Mesendoderm (in vitro differentiated cells): ENCODE data around the gene TMTC1.
A peak's percentile ranks its signal among the peaks of the same experiment; 100 is the strongest.

Experiments used
- DNase-seq: peaks from one replicate; pipeline ENCODE4 v3.0.0; 2013
- H2AK5ac ChIP-seq: 2 replicates; pipeline ENCODE4 v1.6.1; 2013; ENCODE audit warnings: low read length, inconsistent platforms
- H2BK120ac ChIP-seq: 2 replicates; pipeline ENCODE4 v1.6.1; 2013; ENCODE audit warnings: low read depth, mild to moderate bottlenecking, low read length, moderate library complexity, mixed read lengths
- H2BK15ac ChIP-seq: replicated peaks from 2 replicates; pipeline ENCODE4 v1.6.1; 2013; ENCODE audit warnings: low read depth, mild to moderate bottlenecking, moderate library complexity
- H2BK5ac ChIP-seq: 2 replicates; pipeline ENCODE4 v1.6.1; 2013; ENCODE audit warnings: low read length, inconsistent platforms
- H3K18ac ChIP-seq: 2 replicates; pipeline ENCODE4 v1.6.1; 2013; ENCODE audit warnings: mild to moderate bottlenecking, low read length, mixed read lengths
- H3K23ac ChIP-seq: one replicate; pipeline ENCODE4 v1.6.1; 2013; ENCODE audit warnings: low read length
- H3K27ac ChIP-seq: 2 replicates; pipeline ENCODE4 v1.5.1; 2013; ENCODE audit warnings: low read depth, mild to moderate bottlenecking, inconsistent platforms, low read length, moderate library complexity
- H3K27me3 ChIP-seq: 2 replicates; pipeline ENCODE4 v1.6.1; 2013; ENCODE audit warnings: low read length, control low read depth, mild to moderate bottlenecking, inconsistent platforms; ENCODE audit not compliant: insufficient read depth, poor library complexity
- H3K36me3 ChIP-seq: 2 replicates; pipeline ENCODE4 v1.6.1; 2013; ENCODE audit warnings: low read length, inconsistent platforms; ENCODE audit not compliant: control insufficient read depth, insufficient read depth
- H3K4ac ChIP-seq: one replicate; pipeline ENCODE4 v1.6.1; 2013; ENCODE audit warnings: low read depth, mild to moderate bottlenecking, low read length, moderate library complexity
- H3K4me1 ChIP-seq: 2 replicates; pipeline ENCODE4 v1.6.1; 2013; ENCODE audit warnings: low read depth, low read length, inconsistent platforms; ENCODE audit not compliant: control insufficient read depth
- H3K4me2 ChIP-seq: 2 replicates; pipeline ENCODE4 v1.6.1; 2013; ENCODE audit warnings: low read length
- H3K4me3 ChIP-seq: 2 replicates; pipeline ENCODE4 v1.5.1; 2013; ENCODE audit warnings: mild to moderate bottlenecking, low read length
- H3K56ac ChIP-seq: one replicate; pipeline ENCODE4 v1.6.1; 2013; ENCODE audit warnings: low read length
- H3K79me1 ChIP-seq: 2 replicates; pipeline ENCODE4 v1.6.1; 2013; ENCODE audit warnings: low read length, inconsistent platforms
- H3K79me2 ChIP-seq: 2 replicates; pipeline ENCODE4 v1.6.1; 2013; ENCODE audit warnings: mild to moderate bottlenecking, low read length; ENCODE audit not compliant: control insufficient read depth, insufficient read depth
- H3K9ac ChIP-seq: 2 replicates; pipeline ENCODE4 v1.6.1; 2013; ENCODE audit warnings: low read length, inconsistent platforms
- H4K5ac ChIP-seq: one replicate; pipeline ENCODE4 v1.6.1; 2013; ENCODE audit warnings: low read length
- H4K8ac ChIP-seq: one replicate; pipeline ENCODE4 v1.6.1; 2013; ENCODE audit warnings: low read depth, mild to moderate bottlenecking, control low read depth, low read length, moderate library complexity
- WGBS: extraction: QIAGEN DNeasy Blood & Tissue Kit; methylation state at CpG from one replicate; pipeline ENCODE4 v1.1.7; 2013; ENCODE audit warnings: low lambda C conversion rate, missing lambda C conversion rate; ENCODE audit not compliant: insufficient coverage; ENCODE audit errors: extremely low coverage; 5-methylcytosine and 5-hydroxymethylcytosine counted together

TMTC1 gene

DNA sequence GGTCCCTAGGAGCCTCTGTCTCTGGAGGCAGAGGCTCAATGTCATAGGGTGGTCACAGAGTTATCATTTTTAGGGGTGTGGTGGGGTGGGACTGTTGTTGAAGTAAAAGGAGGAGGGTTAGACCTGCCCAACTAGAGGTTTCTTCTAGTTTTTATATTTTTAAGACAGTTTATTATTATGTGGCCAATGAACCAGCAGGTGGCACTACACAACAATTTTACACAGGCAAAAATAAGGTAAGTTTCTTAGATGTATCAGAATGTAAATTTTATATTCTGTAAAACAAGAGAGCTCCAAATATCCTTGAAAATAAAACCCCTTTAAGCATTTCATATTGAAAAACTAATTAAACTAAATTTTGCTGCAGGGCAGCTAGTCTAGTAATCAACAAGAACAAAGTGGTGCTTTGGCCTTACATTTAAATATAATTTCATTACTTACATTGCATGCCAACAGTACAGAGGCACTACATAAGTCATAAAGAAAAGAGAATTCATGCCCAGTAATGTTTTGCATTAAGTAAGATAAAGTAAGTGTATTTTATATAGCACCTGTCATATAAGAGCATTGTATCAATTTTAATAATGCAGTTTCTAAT is 264.1 kb downstream of the TMTC1 start:
- H3K79me2 ChIP-seq: no peaks in the 10 kb centered on the region
- H3K4me1 ChIP-seq: no peaks in the 10 kb centered on the region
- no peak overlapping the region for H3K56ac ChIP-seq
- H3K23ac ChIP-seq: no peak overlapping the region
- no peak overlapping the region for H2BK5ac ChIP-seq
- no peak overlapping the region for H3K27ac ChIP-seq
- no peak overlapping the region for H4K5ac ChIP-seq
- H3K4me3 ChIP-seq: no peak overlapping the region
- no peak overlapping the region for H4K8ac ChIP-seq
- DNase-seq: peak; percentile 38
- no peak overlapping the region for H2BK120ac ChIP-seq
- no peak overlapping the region for H3K4ac ChIP-seq
- H2AK5ac ChIP-seq: no peak overlapping the region
- H2BK15ac ChIP-seq: no peak overlapping the region
- no peak overlapping the region for H3K18ac ChIP-seq
- H3K4me2 ChIP-seq: no peak overlapping the region
- H3K79me1 ChIP-seq: no peaks in the 10 kb centered on the region
- no peaks in the 10 kb centered on the region for H3K36me3 ChIP-seq
- no peaks in the 10 kb centered on the region for H3K27me3 ChIP-seq
- no peak overlapping the region for H3K9ac ChIP-seq

DNA sequence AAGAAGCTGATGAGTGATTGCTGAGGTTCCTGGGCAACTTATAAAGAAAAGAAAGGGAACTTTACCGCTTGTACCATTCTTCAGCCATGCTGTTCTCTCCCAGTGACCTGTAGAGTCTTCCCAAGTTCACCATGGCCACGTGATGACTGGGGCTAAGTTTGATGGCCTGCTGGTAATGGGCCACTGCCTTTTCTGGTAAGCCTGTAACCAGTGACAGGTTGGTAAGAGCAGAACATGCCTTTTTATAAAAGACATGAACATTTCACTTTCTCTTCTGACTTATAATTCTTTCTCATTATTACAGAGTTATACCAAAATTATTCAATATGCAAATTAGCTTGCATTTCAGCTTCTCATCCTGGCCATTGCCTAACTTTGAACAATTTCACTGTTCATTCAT is 265.3 kb downstream of the TMTC1 start:
- Histone ChIP-seq H3K4me2 (no peak overlapping the region), H3K9ac (no peak overlapping the region), H3K36me3 (no peaks in the 10 kb centered on the region), H4K5ac (no peak overlapping the region), H2BK5ac (no peak overlapping the region), H3K4me3 (no peak overlapping the region), H3K27ac (no peak overlapping the region), H3K4me1 (no peaks in the 10 kb centered on the region), H3K4ac (no peak overlapping the region), H3K79me2 (no peaks in the 10 kb centered on the region), H3K18ac (no peak overlapping the region), H3K23ac (no peak overlapping the region), H3K56ac (no peak overlapping the region), H4K8ac (no peak overlapping the region), H2BK120ac (no peak overlapping the region), H3K27me3 (no peaks in the 10 kb centered on the region), H3K79me1 (no peaks in the 10 kb centered on the region), H2BK15ac (no peak overlapping the region), H2AK5ac (no peak overlapping the region)
- DNase-seq: no peak
- WGBS: no CpG with 5 or more reads among the region's 2 CpGs

- Histone ChIP-seq H3K9ac (no peak overlapping the region), H3K27ac (no peak overlapping the region), H4K8ac (no peak overlapping the region), H4K5ac (no peak overlapping the region), H3K36me3 (no peaks in the 10 kb centered on the region), H2AK5ac (no peak overlapping the region), H3K79me2 (no peaks in the 10 kb centered on the region), H3K23ac (no peak overlapping the region), H3K27me3 (no peaks in the 10 kb centered on the region), H2BK15ac (no peak overlapping the region), H3K79me1 (no peaks in the 10 kb centered on the region), H2BK5ac (no peak overlapping the region), H3K4me2 (no peak overlapping the region), H3K18ac (no peak overlapping the region), H3K4me3 (no peak overlapping the region), H2BK120ac (no peak overlapping the region), H3K4me1 (no peaks in the 10 kb centered on the region), H3K4ac (no peak overlapping the region), H3K56ac (no peak overlapping the region)
- DNase-seq: no peak
- WGBS: no CpG with 5 or more reads among the region's 7 CpGs
Measured at GRCh38 chr12:29517264-29517663, 266.5 kb downstream of the TMTC1 start.

DNA sequence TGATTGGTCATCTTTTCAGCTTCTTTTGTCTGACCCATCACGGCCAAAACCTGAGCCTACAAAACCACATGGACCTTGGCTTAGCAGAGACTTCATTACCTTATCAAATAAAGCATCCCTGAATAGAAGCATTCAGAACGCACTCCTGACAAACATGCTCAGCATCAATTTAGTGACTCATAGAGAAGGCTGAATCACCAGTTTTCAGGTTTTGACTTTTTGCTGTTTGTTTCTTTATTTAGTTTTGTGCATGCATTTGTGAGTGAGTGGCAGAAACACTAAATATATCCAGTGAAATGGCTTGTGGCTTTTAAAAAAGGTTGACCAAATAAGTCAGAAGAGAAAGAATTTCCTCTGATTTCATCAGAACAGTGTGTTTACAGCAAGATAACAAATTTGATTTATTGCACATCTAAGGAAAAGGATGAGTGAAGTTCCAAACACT is 267.3 kb downstream of the TMTC1 start:
- Histone ChIP-seq H3K4me3 (no peak overlapping the region), H3K79me2 (no peaks in the 10 kb centered on the region), H3K4me1 (no peaks in the 10 kb centered on the region), H3K4ac (no peak overlapping the region), H4K8ac (no peak overlapping the region), H3K27ac (no peak overlapping the region), H2BK120ac (no peak overlapping the region), H3K4me2 (no peak overlapping the region), H2AK5ac (no peak overlapping the region), H3K27me3 (no peaks in the 10 kb centered on the region), H2BK5ac (no peak overlapping the region), H3K23ac (no peak overlapping the region), H4K5ac (no peak overlapping the region), H3K9ac (no peak overlapping the region), H3K18ac (no peak overlapping the region), H3K56ac (no peak overlapping the region), H3K79me1 (no peaks in the 10 kb centered on the region), H2BK15ac (no peak overlapping the region), H3K36me3 (no peaks in the 10 kb centered on the region)
- no CpG with 5 or more reads among the region's 2 CpGs for WGBS
- no peak for DNase-seq

DNA sequence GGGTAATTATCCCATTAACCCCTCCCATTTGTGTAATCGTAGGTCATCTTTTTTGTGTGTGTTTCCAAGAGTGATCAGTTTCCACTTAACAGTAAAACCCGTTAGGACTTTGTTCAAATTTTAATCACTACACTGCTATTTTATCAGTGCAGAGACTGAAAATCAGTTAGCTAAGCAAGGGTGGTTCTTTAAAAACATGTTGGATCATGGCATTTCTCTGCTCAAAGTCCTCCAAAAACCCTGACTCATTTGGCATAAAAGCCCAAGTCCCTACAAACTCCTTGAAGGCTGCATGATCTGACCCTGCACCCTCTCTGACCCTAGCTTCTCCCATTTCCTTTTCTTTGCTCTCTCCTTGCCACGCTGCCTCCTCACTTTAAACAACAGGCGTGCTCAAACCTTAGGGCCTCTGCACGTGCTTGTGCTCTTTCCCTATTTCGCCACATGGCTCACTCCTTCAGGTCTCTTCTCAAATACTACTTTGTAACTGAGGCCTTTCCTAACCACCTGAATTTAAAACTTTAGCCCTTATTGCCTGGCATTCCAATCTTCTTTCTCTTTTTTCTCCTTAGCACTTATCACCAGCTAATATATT is 273.1 kb downstream of the TMTC1 start:
- Histone ChIP-seq H3K27ac (no peak overlapping the region), H3K23ac (no peak overlapping the region), H4K8ac (no peak overlapping the region), H2BK5ac (no peak overlapping the region), H3K79me2 (no peaks in the 10 kb centered on the region), H2BK15ac (no peak overlapping the region), H2BK120ac (no peak overlapping the region), H3K9ac (no peak overlapping the region), H3K18ac (no peak overlapping the region), H3K79me1 (no peaks in the 10 kb centered on the region), H3K27me3 (no peaks in the 10 kb centered on the region), H4K5ac (no peak overlapping the region), H3K4me2 (no peak overlapping the region), H3K4me1 (no peaks in the 10 kb centered on the region), H3K56ac (no peak overlapping the region), H3K4ac (no peak overlapping the region), H3K36me3 (no peaks in the 10 kb centered on the region), H2AK5ac (no peak overlapping the region), H3K4me3 (no peak overlapping the region)
- no peak for DNase-seq
- no CpG with 5 or more reads among the region's 6 CpGs for WGBS

DNA sequence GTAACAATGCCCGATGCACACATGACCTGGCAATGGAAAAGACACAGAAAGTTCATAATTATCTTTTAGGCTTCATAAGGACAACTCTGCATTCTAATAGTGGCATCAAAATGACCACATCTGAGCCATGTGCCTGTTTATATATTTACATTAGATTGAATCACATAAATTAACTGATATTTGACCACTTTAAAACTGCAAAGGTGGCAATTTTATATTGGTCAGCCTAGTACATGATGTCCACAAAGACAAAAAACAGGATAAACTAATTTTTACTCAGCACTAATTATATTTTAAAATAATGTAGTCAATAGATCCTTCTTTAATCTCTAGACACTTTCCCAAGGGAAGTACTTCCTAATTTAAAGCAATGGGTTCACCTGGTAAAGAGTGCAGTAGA is 274.2 kb downstream of the TMTC1 start:
- no peak overlapping the region for H2AK5ac ChIP-seq
- no peak overlapping the region for H2BK15ac ChIP-seq
- H4K5ac ChIP-seq: no peak overlapping the region
- H2BK5ac ChIP-seq: no peak overlapping the region
- WGBS: no CpG with 5 or more reads among the region's 1 CpG
- H3K18ac ChIP-seq: no peak overlapping the region
- no peak overlapping the region for H3K4ac ChIP-seq
- H3K79me2 ChIP-seq: no peaks in the 10 kb centered on the region
- H3K27me3 ChIP-seq: no peaks in the 10 kb centered on the region
- no peak overlapping the region for H3K27ac ChIP-seq
- H2BK120ac ChIP-seq: no peak overlapping the region
- no peaks in the 10 kb centered on the region for H3K4me1 ChIP-seq
- no peak overlapping the region for H3K4me2 ChIP-seq
- H3K36me3 ChIP-seq: no peaks in the 10 kb centered on the region
- no peaks in the 10 kb centered on the region for H3K79me1 ChIP-seq
- no peak overlapping the region for H3K56ac ChIP-seq
- H3K9ac ChIP-seq: no peak overlapping the region
- no peak for DNase-seq
- H3K23ac ChIP-seq: no peak overlapping the region
- no peak overlapping the region for H3K4me3 ChIP-seq
- no peak overlapping the region for H4K8ac ChIP-seq
